Hepatocyte (in vitro differentiated cells): ENCODE measurements around the gene SLC22A23.

Experiments used
- CTCF ChIP-seq: fragments of 200-600 bp; sonication (generic); IDR thresholded peaks from 2 replicates; pipeline ENCODE4 v1.5.1; 2016; ENCODE audit warnings: antibody characterized with exemption, mild to moderate bottlenecking; ENCODE audit not compliant: poor library complexity
- EZH2 ChIP-seq: fragments of 200-600 bp; sonication (generic); IDR thresholded peaks from 2 replicates; pipeline ENCODE4 v1.6.1; 2016; ENCODE audit warnings: antibody characterized with exemption, mild to moderate bottlenecking, borderline replicate concordance
- EZH2phosphoT487 ChIP-seq: fragments of 200-600 bp; sonication (generic); IDR thresholded peaks from one replicate; pipeline ENCODE4 v1.6.1; 2018; ENCODE audit warnings: antibody characterized with exemption, mild to moderate bottlenecking, low read depth, moderate library complexity; ENCODE audit not compliant: unreplicated experiment, severe bottlenecking

GRCh38 chr6:3353939-3354338 is 102.9 kb downstream of the SLC22A23 start:
- TF ChIP-seq CTCF = no peak
- TF ChIP-seq EZH2phosphoT487 = no peak
- TF ChIP-seq EZH2 = no peak
